HepG2 (cell line): Measurements from ENCODE around the gene TRMT112. TPM values are rescaled to one million over a fixed set of nuclear protein-coding genes. Genes with fewer than 3 reads are reported as not detected.

ENCODE experiments used
- ATRX ChIP-seq: sonication (generic); formaldehyde crosslinking; IDR thresholded peaks from 2 replicates; pipeline ENCODE4 v1.4.0; 2020; ENCODE audit warnings: missing genetic modification reagents, borderline replicate concordance
- CBFB ChIP-seq: sonication (generic); formaldehyde crosslinking; IDR thresholded peaks from 2 replicates; pipeline ENCODE4 v1.4.0; 2020; ENCODE audit warnings: missing genetic modification reagents
- CC2D1A ChIP-seq: sonication (generic); formaldehyde crosslinking; IDR thresholded peaks from 2 replicates; pipeline ENCODE4 v1.8.1; 2023; ENCODE audit warnings: mild to moderate bottlenecking, missing genetic modification reagents
- FOXK1 ChIP-seq: sonication (generic); formaldehyde crosslinking; IDR thresholded peaks from 2 replicates; pipeline ENCODE4 v1.4.0; 2020; ENCODE audit warnings: low read depth, missing genetic modification reagents, borderline replicate concordance
- MTA3 ChIP-seq: sonication (generic); formaldehyde crosslinking; IDR thresholded peaks from 2 replicates; pipeline ENCODE4 v1.4.0; 2020; ENCODE audit warnings: missing genetic modification reagents
- POGZ ChIP-seq: sonication (generic); formaldehyde crosslinking; IDR thresholded peaks from 2 replicates; pipeline ENCODE4 v1.4.0; 2020; ENCODE audit warnings: mild to moderate bottlenecking, missing genetic modification reagents
- POLR2AphosphoS2 ChIP-seq: IDR thresholded peaks from 2 replicates; pipeline ENCODE4 v1.6.1; 2011; ENCODE audit warnings: low read depth, low read length, improper control_type of control experiment
- RFX3 ChIP-seq: IDR thresholded peaks from 2 replicates; pipeline ENCODE4 v1.6.1; 2016; ENCODE audit warnings: missing biosample characterization, missing genetic modification reagents
- ZNF142 ChIP-seq: sonication (generic); formaldehyde crosslinking; IDR thresholded peaks from 2 replicates; pipeline ENCODE4 v1.4.0; 2020; ENCODE audit warnings: missing genetic modification reagents
- ZNF205 ChIP-seq: IDR thresholded peaks from 2 replicates; pipeline ENCODE4 v1.6.1; 2018; ENCODE audit warnings: missing biosample characterization, missing genetic modification reagents
- ZNF234 ChIP-seq: sonication (generic); formaldehyde crosslinking; conservative IDR thresholded peaks from 2 replicates; pipeline ENCODE4 v1.5.1; 2020; ENCODE audit warnings: mild to moderate bottlenecking, missing genetic modification reagents
- ZNF644 ChIP-seq: IDR thresholded peaks from 2 replicates; pipeline ENCODE4 v1.6.1; 2016; ENCODE audit warnings: low read depth
- ZNF792 ChIP-seq: IDR thresholded peaks from 2 replicates; pipeline ENCODE4 v1.6.1; 2016
- polyA plus RNA-seq, 8 experiments: library from polyadenylated mRNA; depleted of rRNA in 3 of 8; stranded (reverse) in 7 of 8; unstranded in 1 of 8; fragments of >200 nt; fragmentation: Illumina TruSeq in 4 of 8; extraction: Trizol in 4 of 8; gene quantifications; 2 replicates each; pipeline versions ENCODE4 v1.2.1 to v1.2.3, GENCODE V29; 2011 to 2016; ENCODE audit warnings: low read depth in 4 of 8, missing spikeins in 1 of 8, mixed read lengths in 1 of 8; ENCODE audit not compliant: insufficient read depth in 1 of 8
- total RNA-seq, 5 experiments: library from RNA; depleted of rRNA; stranded (reverse); fragments of >200 nt; fragmentation: Illumina TruSeq; extraction: Trizol; gene quantifications; 2 replicates each; pipeline ENCODE4 v1.2.3, GENCODE V29; 2016; ENCODE audit warnings: low read depth in 1 of 5
- TF ChIP-seq, protein P1 (sequence below): sonication (generic); formaldehyde crosslinking; IDR thresholded peaks from 2 replicates; pipeline ENCODE4 v1.4.0; 2020; ENCODE audit warnings: mild to moderate bottlenecking, low read depth, missing genetic modification reagents
- TF ChIP-seq, protein P2 (sequence below): sonication (generic); formaldehyde crosslinking; IDR thresholded peaks from 2 replicates; pipeline ENCODE4 v1.4.0; 2020; ENCODE audit warnings: mild to moderate bottlenecking, missing genetic modification reagents
- TF ChIP-seq, protein P3 (sequence below): sonication (generic); formaldehyde crosslinking; IDR thresholded peaks from 2 replicates; pipeline ENCODE4 v1.4.0; 2020; ENCODE audit warnings: missing genetic modification reagents, borderline replicate concordance

TRMT112 gene
- total and polyA plus RNA-seq, 2 of the 13 experiments (the other 11 are each of a cell fraction or from before 2014, with no cell fraction given): 186 to 409 TPM

- TF ChIP-seq ATRX (CRISPR knock-in tag) (no peak), POLR2AphosphoS2 (no peak), MTA3 (CRISPR knock-in tag) (no peak), ZNF234 (CRISPR knock-in tag) (peak; percentile 0; the same call in 1 of the 2 replicates), ZNF644 (no peak), ZNF142 (CRISPR knock-in tag) (peak; percentile 21; the same call in 1 of the 2 replicates), RFX3 (CRISPR knock-in tag) (0 out of 2 replicates have a peak, but pooled peaks have one; percentile 13), POGZ (peak; percentile 36; the same call in 1 of the 2 replicates), CC2D1A (CRISPR knock-in tag) (no peak), CBFB (CRISPR knock-in tag) (0 out of 2 replicates have a peak, but pooled peaks have one; percentile 10), ZNF792 (CRISPR knock-in tag) (0 out of 2 replicates have a peak, but pooled peaks have one; percentile 22), FOXK1 (peak; percentile 89; the same call in 1 of the 2 replicates), ZNF205 (CRISPR knock-in tag) (peak; percentile 83)
- TF ChIP-seq, protein P1, sequence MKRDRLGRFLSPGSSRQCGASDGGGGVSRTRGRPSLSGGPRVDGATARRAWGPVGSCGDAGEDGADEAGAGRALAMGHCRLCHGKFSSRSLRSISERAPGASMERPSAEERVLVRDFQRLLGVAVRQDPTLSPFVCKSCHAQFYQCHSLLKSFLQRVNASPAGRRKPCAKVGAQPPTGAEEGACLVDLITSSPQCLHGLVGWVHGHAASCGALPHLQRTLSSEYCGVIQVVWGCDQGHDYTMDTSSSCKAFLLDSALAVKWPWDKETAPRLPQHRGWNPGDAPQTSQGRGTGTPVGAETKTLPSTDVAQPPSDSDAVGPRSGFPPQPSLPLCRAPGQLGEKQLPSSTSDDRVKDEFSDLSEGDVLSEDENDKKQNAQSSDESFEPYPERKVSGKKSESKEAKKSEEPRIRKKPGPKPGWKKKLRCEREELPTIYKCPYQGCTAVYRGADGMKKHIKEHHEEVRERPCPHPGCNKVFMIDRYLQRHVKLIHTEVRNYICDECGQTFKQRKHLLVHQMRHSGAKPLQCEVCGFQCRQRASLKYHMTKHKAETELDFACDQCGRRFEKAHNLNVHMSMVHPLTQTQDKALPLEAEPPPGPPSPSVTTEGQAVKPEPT: no peak
- TF ChIP-seq, protein P2, sequence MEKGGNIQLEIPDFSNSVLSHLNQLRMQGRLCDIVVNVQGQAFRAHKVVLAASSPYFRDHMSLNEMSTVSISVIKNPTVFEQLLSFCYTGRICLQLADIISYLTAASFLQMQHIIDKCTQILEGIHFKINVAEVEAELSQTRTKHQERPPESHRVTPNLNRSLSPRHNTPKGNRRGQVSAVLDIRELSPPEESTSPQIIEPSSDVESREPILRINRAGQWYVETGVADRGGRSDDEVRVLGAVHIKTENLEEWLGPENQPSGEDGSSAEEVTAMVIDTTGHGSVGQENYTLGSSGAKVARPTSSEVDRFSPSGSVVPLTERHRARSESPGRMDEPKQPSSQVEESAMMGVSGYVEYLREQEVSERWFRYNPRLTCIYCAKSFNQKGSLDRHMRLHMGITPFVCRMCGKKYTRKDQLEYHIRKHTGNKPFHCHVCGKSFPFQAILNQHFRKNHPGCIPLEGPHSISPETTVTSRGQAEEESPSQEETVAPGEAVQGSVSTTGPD (CRISPR knock-in tag): no peak; the same call in 1 of the 2 replicates
- TF ChIP-seq, protein P3, sequence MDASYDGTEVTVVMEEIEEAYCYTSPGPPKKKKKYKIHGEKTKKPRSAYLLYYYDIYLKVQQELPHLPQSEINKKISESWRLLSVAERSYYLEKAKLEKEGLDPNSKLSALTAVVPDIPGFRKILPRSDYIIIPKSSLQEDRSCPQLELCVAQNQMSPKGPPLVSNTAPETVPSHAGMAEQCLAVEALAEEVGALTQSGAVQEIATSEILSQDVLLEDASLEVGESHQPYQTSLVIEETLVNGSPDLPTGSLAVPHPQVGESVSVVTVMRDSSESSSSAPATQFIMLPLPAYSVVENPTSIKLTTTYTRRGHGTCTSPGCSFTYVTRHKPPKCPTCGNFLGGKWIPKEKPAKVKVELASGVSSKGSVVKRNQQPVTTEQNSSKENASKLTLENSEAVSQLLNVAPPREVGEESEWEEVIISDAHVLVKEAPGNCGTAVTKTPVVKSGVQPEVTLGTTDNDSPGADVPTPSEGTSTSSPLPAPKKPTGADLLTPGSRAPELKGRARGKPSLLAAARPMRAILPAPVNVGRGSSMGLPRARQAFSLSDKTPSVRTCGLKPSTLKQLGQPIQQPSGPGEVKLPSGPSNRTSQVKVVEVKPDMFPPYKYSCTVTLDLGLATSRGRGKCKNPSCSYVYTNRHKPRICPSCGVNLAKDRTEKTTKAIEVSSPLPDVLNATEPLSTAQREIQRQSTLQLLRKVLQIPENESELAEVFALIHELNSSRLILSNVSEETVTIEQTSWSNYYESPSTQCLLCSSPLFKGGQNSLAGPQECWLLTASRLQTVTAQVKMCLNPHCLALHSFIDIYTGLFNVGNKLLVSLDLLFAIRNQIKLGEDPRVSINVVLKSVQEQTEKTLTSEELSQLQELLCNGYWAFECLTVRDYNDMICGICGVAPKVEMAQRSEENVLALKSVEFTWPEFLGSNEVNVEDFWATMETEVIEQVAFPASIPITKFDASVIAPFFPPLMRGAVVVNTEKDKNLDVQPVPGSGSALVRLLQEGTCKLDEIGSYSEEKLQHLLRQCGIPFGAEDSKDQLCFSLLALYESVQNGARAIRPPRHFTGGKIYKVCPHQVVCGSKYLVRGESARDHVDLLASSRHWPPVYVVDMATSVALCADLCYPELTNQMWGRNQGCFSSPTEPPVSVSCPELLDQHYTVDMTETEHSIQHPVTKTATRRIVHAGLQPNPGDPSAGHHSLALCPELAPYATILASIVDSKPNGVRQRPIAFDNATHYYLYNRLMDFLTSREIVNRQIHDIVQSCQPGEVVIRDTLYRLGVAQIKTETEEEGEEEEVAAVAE: peak; percentile 73; the same call in 1 of the 2 replicates
These were observed 47.7 kb downstream of the TRMT112 start (continued) for GRCh38 chr11:64269540-64270220.
